Cerebellar nuclear complex (tissue), 1 donor: ENCODE measurements around the gene RAPGEF4.
"Not testable (repeated sequence)": the region's sequence is repeated elsewhere in the genome, so short reads cannot be mapped to it uniquely, and the experiment has no call there.

Experiments used
- DNase-seq, 2 experiments: peaks; one replicate each; lab custom pipeline; 2025; lab: John Stamatoyannopoulos, UW

RAPGEF4 gene

GRCh38 chr2:173037245-173038120, 301.8 kb downstream of the RAPGEF4 start:
- no peak for DNase-seq

GRCh38 chr2:173038257-173038656, 302.6 kb downstream of the RAPGEF4 start:
- DNase-seq: not testable (repeated sequence)

- DNase-seq: no peak
Observed at GRCh38 chr2:173040729-173041128, 305.1 kb downstream of the RAPGEF4 start.

GRCh38 chr2:173043476-173043875, 307.8 kb downstream of the RAPGEF4 start:
- DNase-seq: no peak

- no peak for DNase-seq
Observed at GRCh38 chr2:173043897-173044519, 308.4 kb downstream of the RAPGEF4 start.

- DNase-seq: no peak
Observed at GRCh38 chr2:173044686-173045085, 309.0 kb downstream of the RAPGEF4 start.

- DNase-seq: no peak
Observed at GRCh38 chr2:173045181-173045580, 309.5 kb downstream of the RAPGEF4 start.

- no peak for DNase-seq
Observed at GRCh38 chr2:173048522-173048896, 312.9 kb downstream of the RAPGEF4 start.

GRCh38 chr2:173048897-173049661, 313.4 kb downstream of the RAPGEF4 start:
- DNase-seq: no peak

GRCh38 chr2:173049831-173050230, 314.2 kb downstream of the RAPGEF4 start:
- DNase-seq: no peak

GRCh38 chr2:173050684-173051083, 315.0 kb downstream of the RAPGEF4 start:
- DNase-seq: no peak

GRCh38 chr2:173051463-173052215, 316.0 kb downstream of the RAPGEF4 start:
- no peak for DNase-seq

GRCh38 chr2:173053043-173053699, 317.5 kb downstream of the RAPGEF4 start:
- DNase-seq: no peak

- no peak for DNase-seq
Observed at GRCh38 chr2:173054466-173054865, 318.8 kb downstream of the RAPGEF4 start.

- DNase-seq: no peak
Observed at GRCh38 chr2:173056705-173057364, 321.2 kb downstream of the RAPGEF4 start.

GRCh38 chr2:173058097-173058496, 322.5 kb downstream of the RAPGEF4 start:
- DNase-seq: no peak

- DNase-seq: no peak
Observed at GRCh38 chr2:173058673-173059072, 323.0 kb downstream of the RAPGEF4 start.

- no peak for DNase-seq
Observed at GRCh38 chr2:173059292-173059691, 323.6 kb downstream of the RAPGEF4 start.

GRCh38 chr2:173059971-173060461, 324.4 kb downstream of the RAPGEF4 start:
- no peak for DNase-seq

GRCh38 chr2:173062801-173063200, 327.2 kb downstream of the RAPGEF4 start:
- no peak for DNase-seq
